GM12878 (cell line): ENCODE data around the gene AARSD1. TPM values are rescaled to one million over a fixed set of nuclear protein-coding genes. Genes with fewer than 3 reads are reported as not detected.

Experiments
- ATAC-seq: fragments of 200-7000 bp; cut with Tn5 transposase; 3 replicates; pipeline ENCODE4 v1.9.1; 2020; ENCODE audit warnings: mild to moderate bottlenecking, moderate library complexity
- BruUV-seq: library from RNA; stranded (reverse); fragments of 400-500 nt; replicated peaks from 2 replicates; lab custom pipeline; 2021; lab: Mats Ljungman, UMichigan
- CTCF ChIA-PET: fragments of 300-600 bp; sonication (Branson Sonifier 250); formaldehyde crosslinking; extraction: SDS; loops from one replicate; lab custom pipeline; 2021; ENCODE audit warnings: inconsistent platforms; lab: Yijun Ruan, JAX
- POLR2A ChIA-PET: fragments of 350-600 bp; formaldehyde crosslinking; extraction: SDS; loops from one replicate; lab custom pipeline; 2021; ENCODE audit warnings: inconsistent platforms; lab: Charles Lee
- RAD21 ChIA-PET: fragments of 300-600 bp; sonication (Branson Sonifier 250); formaldehyde crosslinking; loops from one replicate; lab custom pipeline; 2023; ENCODE audit warnings: antibody characterized with exemption; ENCODE audit not compliant: unreplicated experiment; lab: Charles Lee
- SMC1A ChIA-PET: fragments of 300-600 bp; sonication (Branson Sonifier 250); formaldehyde crosslinking; loops from one replicate; lab custom pipeline; 2023; ENCODE audit not compliant: unreplicated experiment, uncharacterized antibody; lab: Charles Lee
- DNase-seq: peaks from one replicate; pipeline ENCODE4 v3.0.0-alpha.2; 2011; ENCODE audit warnings: low read depth, low spot score
- FAIRE-seq: peaks from 3 replicates; lab custom pipeline; 2011; peaks lifted over from hg19 to GRCh38; lab: Jason Lieb, UNC
- H2AFZ ChIP-seq: 2 replicates; pipeline ENCODE4 v1.6.0; 2011; ENCODE audit warnings: low read depth, low read length, control low read depth; ENCODE audit not compliant: control insufficient read depth
- H3K27ac ChIP-seq: 2 replicates; pipeline ENCODE4 v1.5.1; 2011; ENCODE audit warnings: control low read depth; ENCODE audit not compliant: control insufficient read depth, insufficient read depth
- H3K27me3 ChIP-seq, 2 experiments: replicated peaks in 1 of 2; 2 replicates each; pipeline versions ENCODE4 v1.6.0 to v1.6.1; 2011; ENCODE audit warnings: low read length in 1 of 2; ENCODE audit not compliant: control insufficient read depth in 2 of 2, insufficient read depth in 2 of 2
- H3K36me3 ChIP-seq, 2 experiments: 2 replicates each; pipeline ENCODE4 v1.5.1; 2011; ENCODE audit warnings: low read length in 1 of 2; ENCODE audit not compliant: control insufficient read depth in 2 of 2, insufficient read depth in 2 of 2
- H3K4me1 ChIP-seq: 2 replicates; pipeline ENCODE4 v1.6.1; 2011; ENCODE audit warnings: mild to moderate bottlenecking, low read length, moderate library complexity, mixed read lengths; ENCODE audit not compliant: control insufficient read depth, insufficient read depth
- H3K4me2 ChIP-seq: 2 replicates; pipeline ENCODE4 v1.6.0; 2011; ENCODE audit warnings: control low read depth; ENCODE audit not compliant: control insufficient read depth, insufficient read depth
- H3K4me3 ChIP-seq: fragments of 200-600 bp; sonication (generic); 2 replicates; pipeline ENCODE4 v1.5.1; 2016
- H3K79me2 ChIP-seq: 2 replicates; pipeline ENCODE4 v1.6.0; 2011; ENCODE audit warnings: low read length; ENCODE audit not compliant: control insufficient read depth, insufficient read depth
- H3K9ac ChIP-seq: 2 replicates; pipeline ENCODE4 v1.8.0; 2011; ENCODE audit warnings: low read length, control low read depth, mixed read lengths; ENCODE audit not compliant: control insufficient read depth, insufficient read depth
- H3K9me3 ChIP-seq: replicated peaks from 3 replicates; pipeline ENCODE4 v1.5.1; 2011; ENCODE audit warnings: mild to moderate bottlenecking, low read length; ENCODE audit not compliant: control insufficient read depth, insufficient read depth
- H4K20me1 ChIP-seq: 2 replicates; pipeline ENCODE4 v1.6.0; 2011; ENCODE audit not compliant: control insufficient read depth, insufficient read depth
- JUND ChIP-seq: IDR thresholded peaks from 2 replicates; pipeline ENCODE4 v1.6.1; 2012; ENCODE audit warnings: low read depth, mild to moderate bottlenecking, low read length, improper control_type of control experiment, moderate library complexity
- MAX ChIP-seq: IDR thresholded peaks from 2 replicates; pipeline ENCODE4 v1.6.1; 2012; ENCODE audit warnings: low read depth, low read length, improper control_type of control experiment
- MYB ChIP-seq: fragments of 150-350 bp; IDR thresholded peaks from 2 replicates; pipeline ENCODE4 v1.6.1; 2014; ENCODE audit warnings: mild to moderate bottlenecking, low read depth, low read length, borderline replicate concordance
- NR2C1 ChIP-seq: fragments of 450-650 bp; IDR thresholded peaks from 2 replicates; pipeline ENCODE4 v1.6.1; 2017; ENCODE audit warnings: antibody characterized with exemption, mild to moderate bottlenecking, moderate library complexity
- SMAD5 ChIP-seq: IDR thresholded peaks from 2 replicates; pipeline ENCODE4 v1.6.1; 2016; ENCODE audit warnings: antibody characterized with exemption, low read depth
- TCF7 ChIP-seq: IDR thresholded peaks from 2 replicates; pipeline ENCODE4 v1.6.1; 2014; ENCODE audit warnings: antibody characterized with exemption, borderline replicate concordance
- ZBTB40 ChIP-seq: fragments of 450-650 bp; IDR thresholded peaks from 2 replicates; pipeline ENCODE4 v1.6.1; 2016; ENCODE audit warnings: mild to moderate bottlenecking, moderate library complexity, borderline replicate concordance
- ZNF207 ChIP-seq: fragments of 450-650 bp; IDR thresholded peaks from 2 replicates; pipeline ENCODE4 v1.6.1; 2014; ENCODE audit warnings: antibody characterized with exemption, mild to moderate bottlenecking, borderline replicate concordance
- WGBS: methylation state at CpG from one replicate; pipeline ENCODE4 v1.1.6; 2016; ENCODE audit warnings: low lambda C conversion rate; ENCODE audit not compliant: insufficient replicate concordance, insufficient coverage; ENCODE audit errors: missing lambda C conversion rate; 5-methylcytosine and 5-hydroxymethylcytosine counted together
- in situ Hi-C: fragments of 300-500 bp; cut with MboI; formaldehyde crosslinking; loops from 9 replicates; pipeline ENCODE4 v1.14.3; 2018; ENCODE audit warnings: mixed read lengths
- intact Hi-C: fragments of 100-400 bp; cut with micrococcal nuclease; formaldehyde crosslinking; loops from one replicate; pipeline ENCODE4 v1.14.2; 2022; ENCODE audit not compliant: unreplicated experiment
- polyA plus RNA-seq, 11 experiments: library from polyadenylated mRNA; depleted of rRNA in 4 of 11; unstranded in 6 of 11; stranded (reverse) in 5 of 11; fragments of >200 nt; fragmentation: Nextera tagmentation in 4 of 11; fragmentation: Illumina TruSeq in 1 of 11; extraction: Ambion mirVana in 4 of 11; extraction: Trizol in 1 of 11; gene quantifications; 1 replicate in 1 of 11; 2 replicates in 10 of 11; pipeline versions ENCODE4 v1.2.1 to v1.2.3, GENCODE V29; 2011 to 2016; ENCODE audit warnings: inconsistent platforms in 2 of 11, missing spikeins in 2 of 11, low read depth in 1 of 11
- total RNA-seq, 4 experiments: library from RNA; depleted of rRNA in 3 of 4; stranded (reverse); fragments of >200 nt in 3 of 4; fragmentation: Illumina TruSeq in 1 of 4; extraction: Trizol in 1 of 4; gene quantifications; 2 replicates each; pipeline versions ENCODE4 v1.2.1 to v1.2.3, GENCODE V29; 2013 to 2021

The AARSD1 gene
- total and polyA plus RNA-seq, 10 of the 15 experiments (the other 5 are each of a cell fraction or from before 2014, with no cell fraction given) = 32.2 to 86.2 (median 52.8) TPM

GRCh38 chr17:42989726-42990652, 25.7 kb upstream of the AARSD1 start (continued):
- TF ChIP-seq TCF7 (no peak), JUND (no peak), NR2C1 (no peak)

- peaks cover 11% of the 10 kb centered on the region for H3K79me2 ChIP-seq
- peaks cover 13 to 35% of the 10 kb centered on the region in 2 experiments for H3K36me3 ChIP-seq
- no peak for TF ChIP-seq ZNF207
- no peak for TF ChIP-seq MAX
- TF ChIP-seq ZBTB40 = no peak
- no peak for TF ChIP-seq MYB
- TF ChIP-seq SMAD5 = no peak
- TF ChIP-seq JUND = no peak
- H3K27me3 ChIP-seq = no peaks in the 10 kb centered on the region
- peaks cover 20% of the 10 kb centered on the region for H3K4me1 ChIP-seq
- BruUV-seq = no TSS peak
- H3K4me3 ChIP-seq = no peak overlapping the region
- CTCF ChIA-PET = interaction anchor here (1.0 kb wide), 1 partner anchor 9 kb away, joined by 3 read pairs; the partner anchor contains the start of gene RPL27
- no peak overlapping the region for H2AFZ ChIP-seq
- POLR2A ChIA-PET = interaction anchor here (0.6 kb wide), 1 partner anchor 517 kb away, joined by 3 read pairs; no protein-coding TSS in a partner anchor
- SMC1A ChIA-PET = interaction anchor here (5.8 kb wide), 1 partner anchor 9 kb away, joined by 47 read pairs; the partner anchor contains the start of gene RPL27
- intact Hi-C loops (no loop called here), in situ Hi-C loops (no loop called here)
- no peaks in the 10 kb centered on the region for H3K9me3 ChIP-seq
- RAD21 ChIA-PET = no interaction called here
- no peak overlapping the region for H3K9ac ChIP-seq
- no peak for ATAC-seq
- WGBS = 99% methylated on average over 5 of the region's 5 CpGs
- H3K4me2 ChIP-seq = no peak overlapping the region
- no peak for DNase-seq
- no peak overlapping the region for H3K27ac ChIP-seq
- H4K20me1 ChIP-seq = no peaks in the 10 kb centered on the region
- no peak for FAIRE-seq
Measured at GRCh38 chr17:42989141-42989540, 24.9 kb upstream of the AARSD1 start.
